K562 (cell line): Measurements from ENCODE around the gene IGF2R. TPM values are rescaled to one million over a fixed set of nuclear protein-coding genes. Genes with fewer than 3 reads are reported as not detected.

Experiments used
- ARID1B ChIP-seq: fragments of 450-650 bp; IDR thresholded peaks from 2 replicates; pipeline ENCODE4 v1.6.1; 2016; ENCODE audit warnings: antibody characterized with exemption, mild to moderate bottlenecking, inconsistent platforms
- CHCHD3 ChIP-seq: fragments of 250-450 bp; sonication (Bioruptor Pico); IDR thresholded peaks from 2 replicates; pipeline ENCODE4 v2.1.2; 2022; ENCODE audit warnings: mild to moderate bottlenecking
- CREB1 ChIP-seq, 2 experiments: sonication (generic) in 1 of 2; formaldehyde crosslinking in 1 of 2; IDR thresholded peaks; 2 replicates each; pipeline versions ENCODE4 v1.6.1 to v1.8.0; 2012 to 2022; ENCODE audit warnings: inconsistent platforms in 1 of 2, mild to moderate bottlenecking in 1 of 2, missing genetic modification reagents in 1 of 2, moderate library complexity in 1 of 2
- ETS1 ChIP-seq: conservative IDR thresholded peaks from 2 replicates; pipeline ENCODE4 v1.6.1; 2011; ENCODE audit warnings: low read depth, mild to moderate bottlenecking, low read length; ENCODE audit not compliant: control insufficient read depth
- FOXJ2 ChIP-seq: fragments of 200-800 bp; sonication (Bioruptor generic); IDR thresholded peaks from 2 replicates; pipeline ENCODE4 v1.6.1; 2016; ENCODE audit warnings: missing genetic modification characterization, missing compliant biosample characterization
- FOXP1 ChIP-seq: sonication (generic); formaldehyde crosslinking; IDR thresholded peaks from 2 replicates; pipeline ENCODE4 v1.8.0; 2022; ENCODE audit warnings: mild to moderate bottlenecking, missing genetic modification reagents
- HNRNPK ChIP-seq: fragments of 200-400 bp; formaldehyde crosslinking; IDR thresholded peaks from one replicate; pipeline ENCODE4 v1.6.1; 2018; ENCODE audit warnings: mild to moderate bottlenecking, low read depth, low read length; ENCODE audit not compliant: poor library complexity, severe bottlenecking
- MCM7 ChIP-seq, 2 experiments: fragments of 450-650 bp; IDR thresholded peaks; 2 replicates each; pipeline ENCODE4 v1.6.1; 2016 to 2018
- MYC ChIP-seq, 2 experiments: fragments of 250-450 bp in 1 of 2; sonication (Bioruptor Pico) in 1 of 2; IDR thresholded peaks; 2 replicates each; pipeline versions ENCODE4 v1.5.1 to v1.6.1; 2012 to 2021; ENCODE audit warnings: low read depth in 2 of 2, borderline replicate concordance in 1 of 2, improper control_type of control experiment in 1 of 2, low read length in 1 of 2, mild to moderate bottlenecking in 1 of 2, moderate library complexity in 1 of 2
- NFE2L1 ChIP-seq: fragments of 450-650 bp; IDR thresholded peaks from 2 replicates; pipeline ENCODE4 v1.6.1; 2016; ENCODE audit warnings: missing genetic modification characterization, low read depth, mild to moderate bottlenecking, missing compliant biosample characterization, moderate library complexity, borderline replicate concordance
- PTRF ChIP-seq: fragments of 450-650 bp; IDR thresholded peaks from 2 replicates; pipeline ENCODE4 v1.6.1; 2016; ENCODE audit warnings: mild to moderate bottlenecking, missing genetic modification characterization, missing compliant biosample characterization
- RHOXF2B ChIP-seq: fragments of 250-450 bp; sonication (Bioruptor Pico); conservative IDR thresholded peaks from 2 replicates; pipeline ENCODE4 v1.5.1; 2021
- SOX6 ChIP-seq: fragments of 450-650 bp; IDR thresholded peaks from 2 replicates; pipeline ENCODE4 v1.6.1; 2014; ENCODE audit warnings: mild to moderate bottlenecking
- TEAD1 ChIP-seq, 2 experiments: fragments of 450-650 bp in 1 of 2; sonication (generic) in 1 of 2; formaldehyde crosslinking; IDR thresholded peaks; 2 replicates each; pipeline versions ENCODE4 v1.4.0 to v1.8.0; 2020 to 2022; ENCODE audit warnings: mild to moderate bottlenecking in 2 of 2, missing genetic modification reagents in 1 of 2
- THRA ChIP-seq: fragments of 450-650 bp; IDR thresholded peaks from 2 replicates; pipeline ENCODE4 v1.6.1; 2017; ENCODE audit warnings: mild to moderate bottlenecking, moderate library complexity
- ZNF253 ChIP-seq: fragments of 250-450 bp; sonication (Bioruptor Pico); conservative IDR thresholded peaks from 2 replicates; pipeline ENCODE4 v1.6.1; 2021; ENCODE audit warnings: mild to moderate bottlenecking
- ZNF263 ChIP-seq: sonication (generic); formaldehyde crosslinking; IDR thresholded peaks from 2 replicates; pipeline ENCODE4 v1.8.0; 2022; ENCODE audit warnings: mild to moderate bottlenecking, missing genetic modification reagents, borderline replicate concordance
- ZNF639 ChIP-seq, 2 experiments: fragments of 200-800 bp in 1 of 2; sonication (Bioruptor generic) in 1 of 2; sonication (generic) in 1 of 2; formaldehyde crosslinking in 1 of 2; IDR thresholded peaks in 1 of 2; conservative IDR thresholded peaks in 1 of 2; 2 replicates each; pipeline versions ENCODE4 v1.5.0 to v1.6.1; 2016 to 2020; ENCODE audit warnings: missing compliant biosample characterization in 1 of 2, missing genetic modification characterization in 1 of 2, missing genetic modification reagents in 1 of 2
- ZNF77 ChIP-seq: fragments of 250-450 bp; sonication (Bioruptor Pico); IDR thresholded peaks from 2 replicates; pipeline ENCODE4 v1.5.0; 2020
- polyA plus RNA-seq, 8 experiments: library from polyadenylated mRNA; depleted of rRNA in 4 of 8; stranded (reverse) in 5 of 8; unstranded in 3 of 8; fragments of >200 nt; fragmentation: Nextera tagmentation in 2 of 8; fragmentation: Illumina TruSeq in 1 of 8; extraction: Ambion mirVana in 2 of 8; extraction: Trizol in 1 of 8; gene quantifications; 2 replicates each; pipeline versions ENCODE4 v1.2.1 to v1.2.3, GENCODE V29; 2011 to 2014; ENCODE audit warnings: inconsistent platforms in 1 of 8, missing spikeins in 1 of 8
- total RNA-seq, 7 experiments: library from RNA; depleted of rRNA in 6 of 7; stranded (reverse); fragments of >200 nt in 6 of 7; fragmentation: Illumina TruSeq in 2 of 7; extraction: Trizol in 2 of 7; gene quantifications; 2 replicates each; pipeline versions ENCODE4 v1.2.1 to v1.2.3, GENCODE V29; 2011 to 2021; ENCODE audit warnings: low replicate concordance in 1 of 7
- TF ChIP-seq, protein P1 (sequence below): fragments of 250-450 bp; sonication (Bioruptor Pico); IDR thresholded peaks from 2 replicates; pipeline ENCODE4 v1.8.0; 2021; ENCODE audit warnings: mild to moderate bottlenecking, moderate library complexity
- TF ChIP-seq, protein P2 (sequence below): fragments of 250-450 bp; sonication (Bioruptor Pico); IDR thresholded peaks from 2 replicates; pipeline ENCODE4 v1.9.0; 2021; ENCODE audit warnings: mild to moderate bottlenecking

Gene IGF2R
- total and polyA plus RNA-seq, 9 of the 15 experiments (the other 6 are each of a cell fraction or from before 2014, with no cell fraction given): 3.5 to 92.3 (median 34.5) TPM

- TF ChIP-seq NFE2L1 (tag): no peak
- peak; percentile 88 for TF ChIP-seq FOXJ2 (tag)
- TF ChIP-seq MYC (IDR thresholded peaks at IDR 0.05; ENCODE audit: low read depth, low read length): peak; percentile 71
- no peak for TF ChIP-seq MYC (CRISPR knock-in tag; IDR thresholded peaks at IDR 0.05; ENCODE audit: borderline replicate concordance, low read depth)
- no peak for TF ChIP-seq CHCHD3 (CRISPR knock-in tag)
- TF ChIP-seq HNRNPK: no peak
- TF ChIP-seq CREB1 (IDR thresholded peaks at IDR 0.05): no peak
- TF ChIP-seq CREB1 (CRISPR knock-in tag; IDR thresholded peaks at IDR 0.05): no peak
- TF ChIP-seq ZNF263 (CRISPR knock-in tag): no peak
- TF ChIP-seq, protein P1, sequence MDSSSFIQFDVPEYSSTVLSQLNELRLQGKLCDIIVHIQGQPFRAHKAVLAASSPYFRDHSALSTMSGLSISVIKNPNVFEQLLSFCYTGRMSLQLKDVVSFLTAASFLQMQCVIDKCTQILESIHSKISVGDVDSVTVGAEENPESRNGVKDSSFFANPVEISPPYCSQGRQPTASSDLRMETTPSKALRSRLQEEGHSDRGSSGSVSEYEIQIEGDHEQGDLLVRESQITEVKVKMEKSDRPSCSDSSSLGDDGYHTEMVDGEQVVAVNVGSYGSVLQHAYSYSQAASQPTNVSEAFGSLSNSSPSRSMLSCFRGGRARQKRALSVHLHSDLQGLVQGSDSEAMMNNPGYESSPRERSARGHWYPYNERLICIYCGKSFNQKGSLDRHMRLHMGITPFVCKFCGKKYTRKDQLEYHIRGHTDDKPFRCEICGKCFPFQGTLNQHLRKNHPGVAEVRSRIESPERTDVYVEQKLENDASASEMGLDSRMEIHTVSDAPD (CRISPR knock-in tag): no peak
- TF ChIP-seq PTRF: no peak
- TF ChIP-seq ETS1: no peak
- no peak; the same call in 1 of the 2 replicates for TF ChIP-seq ARID1B
- TF ChIP-seq TEAD1 (CRISPR knock-in tag; IDR thresholded peaks at IDR 0.05): no peak
- TF ChIP-seq, protein P2, sequence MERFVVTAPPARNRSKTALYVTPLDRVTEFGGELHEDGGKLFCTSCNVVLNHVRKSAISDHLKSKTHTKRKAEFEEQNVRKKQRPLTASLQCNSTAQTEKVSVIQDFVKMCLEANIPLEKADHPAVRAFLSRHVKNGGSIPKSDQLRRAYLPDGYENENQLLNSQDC (CRISPR knock-in tag): no peak
- TF ChIP-seq ZNF253 (CRISPR knock-in tag): no peak
- no peak for TF ChIP-seq THRA
- TF ChIP-seq FOXP1: no peak
- no peak for TF ChIP-seq RHOXF2B (CRISPR knock-in tag)
- TF ChIP-seq ZNF639 (CRISPR knock-in tag; conservative IDR thresholded peaks at IDR 0.05 in 1 of 2, IDR thresholded peaks at IDR 0.05 in 1 of 2): no peak
- no peak for TF ChIP-seq ZNF77 (CRISPR knock-in tag)
- TF ChIP-seq SOX6: peak; percentile 55; the same call in 1 of the 2 replicates
- TF ChIP-seq MCM7 (IDR thresholded peaks at IDR 0.05): no peak
Measured at GRCh38 chr6:159981403-159982245, 12.7 kb downstream of the IGF2R start (continued).
